GM21390 (cell line): ENCODE data around the gene ACOT7.
"Not testable (repeated sequence)": the region's sequence is repeated elsewhere in the genome, so short reads cannot be mapped to it uniquely, and the experiment has no call there.

Experiments used
- ATAC-seq: cut with Tn5 transposase; IDR thresholded peaks from one replicate; pipeline ENCODE4 v1.9.1; 2021; ENCODE audit not compliant: unreplicated experiment

The ACOT7 gene

GRCh38 chr1:6317098-6317760 lies 76.3 kb downstream of the ACOT7 start:
- ATAC-seq: no peak

GRCh38 chr1:6316240-6317097 lies 77.1 kb downstream of the ACOT7 start:
- no peak for ATAC-seq

GRCh38 chr1:6314503-6314902 lies 79.1 kb downstream of the ACOT7 start:
- ATAC-seq: no peak

- ATAC-seq: no peak
Measured at GRCh38 chr1:6313393-6314200, 80.0 kb downstream of the ACOT7 start.

- no peak for ATAC-seq
Measured at GRCh38 chr1:6310116-6310848, 83.3 kb downstream of the ACOT7 start.

GRCh38 chr1:6309564-6309963 lies 84.0 kb downstream of the ACOT7 start:
- no peak for ATAC-seq

- ATAC-seq: no peak
Measured at GRCh38 chr1:6308449-6308848, 85.1 kb downstream of the ACOT7 start.

GRCh38 chr1:6307682-6308081 lies 85.9 kb downstream of the ACOT7 start:
- ATAC-seq: not testable (repeated sequence)

GRCh38 chr1:6307099-6307498 lies 86.5 kb downstream of the ACOT7 start:
- no peak for ATAC-seq

- no peak for ATAC-seq
Measured at GRCh38 chr1:6303397-6304012, 90.1 kb downstream of the ACOT7 start.

GRCh38 chr1:6302568-6302967 lies 91.0 kb downstream of the ACOT7 start:
- ATAC-seq: no peak

GRCh38 chr1:6301526-6301925 lies 92.0 kb downstream of the ACOT7 start:
- ATAC-seq: no peak

- ATAC-seq: no peak
Measured at GRCh38 chr1:6300342-6301048, 93.1 kb downstream of the ACOT7 start.

GRCh38 chr1:6299557-6300165 lies 93.9 kb downstream of the ACOT7 start:
- ATAC-seq: no peak

- no peak for ATAC-seq
Measured at GRCh38 chr1:6298940-6299465, 94.6 kb downstream of the ACOT7 start.

GRCh38 chr1:6298530-6298929 lies 95.0 kb downstream of the ACOT7 start:
- no peak for ATAC-seq

GRCh38 chr1:6295910-6296309 lies 97.7 kb downstream of the ACOT7 start:
- no peak for ATAC-seq

- ATAC-seq: no peak
Measured at GRCh38 chr1:6294890-6295556, 98.5 kb downstream of the ACOT7 start.
